IPS-15b (cell line): ENCODE results near the gene VPS51.

Experiments
- H3K27me3 ChIP-seq: one replicate; pipeline ENCODE4 v1.6.1; 2013; ENCODE audit warnings: low read length; ENCODE audit not compliant: control insufficient read depth, insufficient read depth
- H3K36me3 ChIP-seq: one replicate; pipeline ENCODE4 v1.6.1; 2013; ENCODE audit warnings: low read length; ENCODE audit not compliant: control insufficient read depth, insufficient read depth
- H3K4me1 ChIP-seq: one replicate; pipeline ENCODE4 v1.6.1; 2013; ENCODE audit warnings: mild to moderate bottlenecking, low read length; ENCODE audit not compliant: control insufficient read depth, insufficient read depth
- H3K4me3 ChIP-seq: one replicate; pipeline ENCODE4 v1.5.1; 2013; ENCODE audit warnings: low read depth, low read length
- H3K9ac ChIP-seq: one replicate; pipeline ENCODE4 v1.6.1; 2013; ENCODE audit warnings: low read depth, mild to moderate bottlenecking, low read length
- H3K9me3 ChIP-seq: one replicate; pipeline ENCODE4 v1.6.1; 2013; ENCODE audit warnings: mild to moderate bottlenecking, low read length; ENCODE audit not compliant: control insufficient read depth, insufficient read depth

VPS51 gene

DNA sequence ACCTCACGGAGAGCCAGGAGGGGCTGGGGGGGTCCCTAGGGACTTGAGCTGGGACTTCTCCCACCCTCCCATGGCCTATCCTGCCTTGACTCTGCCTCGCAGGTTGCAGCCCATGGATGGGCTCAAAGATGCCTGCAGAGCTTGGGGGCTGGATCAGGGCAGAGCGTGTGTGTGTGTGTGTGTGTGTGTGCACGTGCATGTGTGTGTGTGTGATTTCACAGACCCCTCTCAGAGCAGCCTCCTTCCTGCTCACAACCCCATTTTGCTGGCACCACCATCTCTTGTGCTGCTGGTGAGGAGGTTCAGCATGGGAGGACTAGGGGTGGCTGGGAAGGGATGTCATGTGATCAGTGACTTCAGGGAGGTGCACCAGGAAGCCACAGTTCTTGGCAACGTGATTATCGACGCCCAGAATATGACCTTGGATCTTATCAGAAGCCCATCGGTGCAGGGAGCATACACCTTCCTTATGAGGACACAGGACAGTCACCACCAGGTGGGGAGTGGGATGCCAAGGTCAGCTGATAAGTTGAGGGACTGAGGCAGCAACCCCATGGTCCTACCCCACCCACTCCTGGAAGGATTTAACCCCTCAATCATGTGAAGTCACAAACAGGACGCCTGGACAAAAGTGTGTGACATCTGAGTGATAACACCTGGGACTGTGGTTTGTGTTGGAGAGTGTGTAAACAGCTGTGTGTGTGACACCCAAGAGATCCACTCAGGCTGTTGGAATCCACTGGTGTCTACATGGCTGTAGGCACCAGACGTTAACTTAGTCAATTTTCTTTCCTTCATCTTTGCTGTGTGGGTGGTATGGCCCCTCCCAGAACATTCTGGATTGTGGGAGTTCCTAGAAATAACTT, 35.8 kb upstream of the VPS51 start:
- Histone ChIP-seq H3K36me3 (no peaks in the 10 kb centered on the region), H3K9ac (no peak overlapping the region), H3K4me1 (no peaks in the 10 kb centered on the region), H3K4me3 (no peak overlapping the region), H3K27me3 (no peaks in the 10 kb centered on the region), H3K9me3 (no peaks in the 10 kb centered on the region)

DNA sequence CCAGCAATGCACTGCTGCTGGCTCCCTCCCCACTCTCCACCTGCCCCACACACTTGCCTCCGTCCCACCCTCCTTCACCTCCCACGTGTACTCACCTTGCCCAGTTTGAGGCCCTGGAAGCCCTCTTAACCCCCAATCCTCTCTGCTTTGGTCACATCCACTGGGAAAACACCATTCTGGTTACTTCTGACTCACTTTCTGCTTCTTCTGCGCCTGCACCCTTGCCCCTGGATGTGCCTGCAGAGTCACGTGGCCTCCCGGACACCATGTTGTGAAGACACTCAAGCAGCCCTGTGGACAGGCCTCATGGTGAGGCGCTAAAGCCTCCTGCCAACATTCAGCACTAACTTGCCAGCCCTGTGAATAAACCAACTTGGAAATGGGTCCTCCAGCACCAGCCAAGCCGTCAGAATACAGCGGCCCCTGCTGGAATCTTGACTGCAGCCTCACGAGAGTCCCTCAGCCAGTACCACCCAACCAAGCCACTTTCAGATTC, 35.1 kb upstream of the VPS51 start:
- Histone ChIP-seq H3K36me3 (no peaks in the 10 kb centered on the region), H3K9ac (no peak overlapping the region), H3K4me1 (no peaks in the 10 kb centered on the region), H3K27me3 (no peaks in the 10 kb centered on the region), H3K4me3 (no peak overlapping the region), H3K9me3 (no peaks in the 10 kb centered on the region)

- H3K4me1 ChIP-seq = peaks cover 7% of the 10 kb centered on the region
- no peaks in the 10 kb centered on the region for H3K27me3 ChIP-seq
- H3K9me3 ChIP-seq = no peaks in the 10 kb centered on the region
Measured at GRCh38 chr11:65063532-65063931, 32.5 kb upstream of the VPS51 start.

GRCh38 chr11:65064847-65065240, 31.2 kb upstream of the VPS51 start:
- no peak overlapping the region for H3K4me3 ChIP-seq
- H3K9ac ChIP-seq = no peak overlapping the region
- H3K27me3 ChIP-seq = no peaks in the 10 kb centered on the region
- H3K9me3 ChIP-seq = no peaks in the 10 kb centered on the region
- H3K36me3 ChIP-seq = no peaks in the 10 kb centered on the region
- peaks cover 7% of the 10 kb centered on the region for H3K4me1 ChIP-seq

More at GRCh38 chr11:65063532-65063931, 32.5 kb upstream of the VPS51 start:
- Histone ChIP-seq H3K4me3 (no peak overlapping the region), H3K36me3 (no peaks in the 10 kb centered on the region), H3K9ac (no peak overlapping the region)

- Histone ChIP-seq H3K4me1 (peaks cover 7% of the 10 kb centered on the region), H3K9ac (peak overlapping the region; percentile 60), H3K27me3 (no peaks in the 10 kb centered on the region), H3K9me3 (no peaks in the 10 kb centered on the region), H3K4me3 (no peak overlapping the region), H3K36me3 (no peaks in the 10 kb centered on the region)
Measured at GRCh38 chr11:65065851-65066250, 30.2 kb upstream of the VPS51 start.

GRCh38 chr11:65066315-65066714, 29.7 kb upstream of the VPS51 start:
- Histone ChIP-seq H3K36me3 (no peaks in the 10 kb centered on the region), H3K4me3 (peak overlapping the region; percentile 13), H3K9ac (peak overlapping the region; percentile 60), H3K9me3 (no peaks in the 10 kb centered on the region), H3K4me1 (peaks cover 7% of the 10 kb centered on the region), H3K27me3 (no peaks in the 10 kb centered on the region)

- Histone ChIP-seq H3K9ac (peak overlapping the region; percentile 60), H3K4me1 (peaks cover 7% of the 10 kb centered on the region), H3K4me3 (peak overlapping the region; percentile 13), H3K27me3 (no peaks in the 10 kb centered on the region), H3K36me3 (no peaks in the 10 kb centered on the region), H3K9me3 (no peaks in the 10 kb centered on the region)
Measured at GRCh38 chr11:65066805-65067291, 29.2 kb upstream of the VPS51 start.

- Histone ChIP-seq H3K4me1 (peaks cover 7% of the 10 kb centered on the region), H3K9ac (no peak overlapping the region), H3K4me3 (no peak overlapping the region), H3K27me3 (no peaks in the 10 kb centered on the region), H3K9me3 (no peaks in the 10 kb centered on the region), H3K36me3 (no peaks in the 10 kb centered on the region)
Measured at GRCh38 chr11:65067446-65067845, 28.6 kb upstream of the VPS51 start.

- H3K9ac ChIP-seq = no peak overlapping the region
- peaks cover 7% of the 10 kb centered on the region for H3K4me1 ChIP-seq
- no peaks in the 10 kb centered on the region for H3K9me3 ChIP-seq
- no peaks in the 10 kb centered on the region for H3K27me3 ChIP-seq
- no peak overlapping the region for H3K4me3 ChIP-seq
- no peaks in the 10 kb centered on the region for H3K36me3 ChIP-seq
Measured at GRCh38 chr11:65069217-65069616, 26.8 kb upstream of the VPS51 start.

- H3K9me3 ChIP-seq = no peaks in the 10 kb centered on the region
- peaks cover under 1% of the 10 kb centered on the region for H3K4me1 ChIP-seq
- no peak overlapping the region for H3K9ac ChIP-seq
- peaks cover 13% of the 10 kb centered on the region for H3K36me3 ChIP-seq
- no peak overlapping the region for H3K4me3 ChIP-seq
- H3K27me3 ChIP-seq = no peaks in the 10 kb centered on the region
Measured at GRCh38 chr11:65071907-65072630, 23.9 kb upstream of the VPS51 start.

GRCh38 chr11:65072631-65072966, 23.4 kb upstream of the VPS51 start:
- H3K4me1 ChIP-seq = no peaks in the 10 kb centered on the region
- H3K4me3 ChIP-seq = no peak overlapping the region
- peaks cover 18% of the 10 kb centered on the region for H3K36me3 ChIP-seq
- no peaks in the 10 kb centered on the region for H3K9me3 ChIP-seq
- H3K27me3 ChIP-seq = no peaks in the 10 kb centered on the region
- H3K9ac ChIP-seq = no peak overlapping the region

DNA sequence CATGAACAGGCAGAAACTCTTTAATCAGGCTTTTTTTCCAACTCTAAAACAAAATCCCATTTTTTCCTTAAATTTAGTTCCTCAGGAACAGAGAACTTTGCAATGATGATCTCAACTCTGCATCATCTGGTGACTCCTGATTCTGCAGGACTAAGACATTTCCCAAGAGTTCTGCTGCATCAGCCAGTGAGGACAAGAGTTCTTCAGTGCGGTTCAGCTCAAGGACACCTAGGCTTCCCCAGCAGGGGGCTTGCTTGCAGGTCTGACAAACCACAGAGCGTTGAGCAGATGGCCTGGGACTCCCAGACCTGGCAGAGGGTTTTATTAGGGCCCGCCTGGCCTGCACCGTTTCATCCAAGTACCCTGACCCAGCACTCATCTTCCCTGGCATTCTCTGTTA, 18.6 kb upstream of the VPS51 start:
- no peak overlapping the region for H3K9ac ChIP-seq
- no peak overlapping the region for H3K4me3 ChIP-seq
- no peaks in the 10 kb centered on the region for H3K4me1 ChIP-seq
- H3K27me3 ChIP-seq = no peaks in the 10 kb centered on the region
- peaks cover 40% of the 10 kb centered on the region for H3K36me3 ChIP-seq
- no peaks in the 10 kb centered on the region for H3K9me3 ChIP-seq
